ENCODE measurements around the gene DKC1.
"Not testable (repeated sequence)": the region's sequence is repeated elsewhere in the genome, so short reads cannot be mapped to it uniquely, and the experiment has no call there.

The DKC1 gene

GRCh38 chrX:154785716-154786115 lies 23.1 kb downstream of the DKC1 start:
- DNase-seq (ENCODE audit: low read depth in 2 of 3, low spot score in 2 of 3): no peak

GRCh38 chrX:154791467-154791866 lies 28.8 kb downstream of the DKC1 start:
- DNase-seq (ENCODE audit: low read depth in 2 of 3, low spot score in 2 of 3): no peak

GRCh38 chrX:154791939-154792338 lies 29.3 kb downstream of the DKC1 start:
- no peak for DNase-seq (ENCODE audit: low read depth in 2 of 3, low spot score in 2 of 3)

- no peak for DNase-seq (ENCODE audit: low read depth in 2 of 3, low spot score in 2 of 3)
Measured at GRCh38 chrX:154793084-154793795, 30.6 kb downstream of the DKC1 start.

GRCh38 chrX:154795016-154795415 lies 32.4 kb downstream of the DKC1 start:
- no peak for DNase-seq (ENCODE audit: low read depth in 2 of 3, low spot score in 2 of 3)

- no peak for DNase-seq (ENCODE audit: low read depth in 2 of 3, low spot score in 2 of 3)
Measured at GRCh38 chrX:154797006-154797405, 34.3 kb downstream of the DKC1 start.

- no peak for DNase-seq (ENCODE audit: low read depth in 2 of 3, low spot score in 2 of 3)
Measured at GRCh38 chrX:154799556-154800348, 37.1 kb downstream of the DKC1 start.

- no peak for DNase-seq (ENCODE audit: low read depth in 2 of 3, low spot score in 2 of 3)
Measured at GRCh38 chrX:154800478-154801210, 38.0 kb downstream of the DKC1 start.

- no peak for DNase-seq (ENCODE audit: low read depth in 2 of 3, low spot score in 2 of 3)
Measured at GRCh38 chrX:154802947-154803346, 40.3 kb downstream of the DKC1 start.

- DNase-seq (ENCODE audit: low read depth in 2 of 3, low spot score in 2 of 3): no peak
Measured at GRCh38 chrX:154804261-154804956, 41.7 kb downstream of the DKC1 start.

- peak in 2 of 3 experiments; percentile 42 to 56 for DNase-seq (ENCODE audit: low read depth in 2 of 3, low spot score in 2 of 3)
Measured at GRCh38 chrX:154804957-154805695, 42.5 kb downstream of the DKC1 start, which contains the start of gene MPP1. Gene MPP1, minus strand, starts transcription at chrX:154805485. Its CDS starts 112 bp downstream, at chrX:154805373.

GRCh38 chrX:154805696-154806091 lies 43.0 kb downstream of the DKC1 start:
- no peak for DNase-seq (ENCODE audit: low read depth in 2 of 3, low spot score in 2 of 3)

GRCh38 chrX:154806837-154807501 lies 44.3 kb downstream of the DKC1 start:
- no peak for DNase-seq (ENCODE audit: low read depth in 2 of 3, low spot score in 2 of 3)

- no peak for DNase-seq (ENCODE audit: low read depth in 2 of 3, low spot score in 2 of 3)
Measured at GRCh38 chrX:154809939-154810665, 47.4 kb downstream of the DKC1 start.

GRCh38 chrX:154812341-154813101 lies 49.9 kb downstream of the DKC1 start:
- no peak for DNase-seq (ENCODE audit: low read depth in 2 of 3, low spot score in 2 of 3)

- no peak for DNase-seq (ENCODE audit: low read depth in 2 of 3, low spot score in 2 of 3)
Measured at GRCh38 chrX:154813801-154814200, 51.1 kb downstream of the DKC1 start.

- DNase-seq (ENCODE audit: low read depth in 2 of 3, low spot score in 2 of 3): no peak
Measured at GRCh38 chrX:154815274-154815818, 52.7 kb downstream of the DKC1 start.

GRCh38 chrX:154816326-154816898 lies 53.7 kb downstream of the DKC1 start:
- not testable (repeated sequence) for DNase-seq (ENCODE audit: low read depth in 2 of 3, low spot score in 2 of 3)

All from activated CD8-positive, alpha-beta memory T cell treated with anti-CD3 and anti-CD28 coated beads for 48 hours (primary cell).